ENCODE results near the gene BST1.
A peak's percentile ranks its signal among the peaks of the same experiment; 100 is the strongest.
"Not testable (repeated sequence)": the region's sequence is repeated elsewhere in the genome, so short reads cannot be mapped to it uniquely, and the experiment has no call there.

The BST1 gene

GRCh38 chr4:15711762-15712161, 8.9 kb downstream of the BST1 start:
- DNase-seq (ENCODE audit: low spot score) = no peak

DNA sequence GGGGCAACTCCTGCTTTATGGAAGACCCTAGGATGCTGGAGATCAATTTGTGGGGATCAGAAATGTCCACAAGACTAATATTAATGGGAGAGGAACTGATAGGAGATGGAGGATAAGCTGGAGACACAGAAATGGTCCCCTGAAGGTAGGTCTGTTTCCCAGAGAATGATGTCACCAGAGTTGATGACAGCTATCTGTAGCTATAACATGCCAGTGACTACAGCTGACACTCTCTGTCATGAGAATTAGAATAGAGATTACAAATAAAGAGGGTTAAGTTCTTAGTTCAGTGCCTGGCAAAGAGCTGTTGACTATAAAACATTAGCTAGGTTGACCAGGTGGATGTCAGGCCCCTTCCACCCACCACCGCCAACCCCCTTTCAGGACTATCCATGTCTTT, 9.3 kb downstream of the BST1 start:
- no peak for DNase-seq (ENCODE audit: low spot score)

DNA sequence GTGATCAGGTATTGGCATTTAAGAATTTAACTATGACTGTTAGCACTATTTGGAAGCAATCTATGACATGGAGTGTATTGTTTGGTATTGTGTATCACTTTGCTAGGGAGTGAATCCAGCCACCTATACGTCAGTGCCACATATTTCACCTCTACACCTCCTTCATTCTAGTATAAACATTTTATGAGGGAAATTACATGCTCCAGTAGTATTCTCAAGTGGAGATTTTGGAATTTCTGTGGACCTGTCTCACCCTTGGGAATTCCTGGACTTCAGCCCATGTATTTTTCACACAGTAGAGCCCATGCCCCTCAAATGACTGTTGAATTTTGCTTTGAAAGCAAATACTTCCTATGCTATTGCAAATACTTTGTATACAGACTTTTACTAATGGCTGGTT, 11.3 kb downstream of the BST1 start:
- DNase-seq (ENCODE audit: low spot score) = no peak

DNA sequence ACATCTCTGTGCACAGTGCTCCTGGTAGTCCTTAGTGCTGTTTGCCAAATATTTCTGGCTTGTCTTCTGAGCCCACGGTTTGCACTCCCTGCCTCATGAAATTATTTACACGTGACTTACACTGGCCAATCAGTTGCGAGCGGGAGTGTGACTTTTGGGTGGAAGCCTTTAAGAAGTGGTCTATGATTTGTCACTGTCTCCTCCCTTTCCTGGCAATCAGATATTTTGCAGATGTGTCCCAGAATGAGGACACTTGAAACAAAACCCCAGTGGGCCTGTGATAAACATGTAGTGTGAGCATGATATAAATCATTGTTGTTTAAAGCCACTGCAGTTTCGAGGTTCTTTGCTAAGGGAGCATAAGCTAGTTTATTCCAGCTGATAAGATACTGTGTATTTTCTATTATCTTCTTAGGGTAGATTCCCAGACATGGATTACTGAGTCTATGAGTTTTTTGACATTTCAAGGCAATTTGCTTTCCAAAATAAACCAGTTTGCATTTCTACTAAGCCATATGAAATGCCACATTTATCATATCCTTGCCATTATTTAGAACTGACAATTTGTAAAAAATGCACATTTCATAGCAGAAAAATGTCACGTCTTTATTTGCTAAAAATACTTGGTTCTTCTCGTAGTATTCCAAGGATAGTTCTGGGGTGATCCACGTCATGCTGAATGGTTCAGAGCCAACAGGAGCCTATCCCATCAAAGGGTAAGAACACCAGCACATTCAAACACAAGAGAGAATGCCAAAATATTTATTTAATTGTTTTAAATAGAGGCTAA, 12.0 kb downstream of the BST1 start:
- DNase-seq (ENCODE audit: low spot score) = no peak

- DNase-seq (ENCODE audit: low spot score) = no peak
Observed at GRCh38 chr4:15716115-15716514, 13.2 kb downstream of the BST1 start.

DNA sequence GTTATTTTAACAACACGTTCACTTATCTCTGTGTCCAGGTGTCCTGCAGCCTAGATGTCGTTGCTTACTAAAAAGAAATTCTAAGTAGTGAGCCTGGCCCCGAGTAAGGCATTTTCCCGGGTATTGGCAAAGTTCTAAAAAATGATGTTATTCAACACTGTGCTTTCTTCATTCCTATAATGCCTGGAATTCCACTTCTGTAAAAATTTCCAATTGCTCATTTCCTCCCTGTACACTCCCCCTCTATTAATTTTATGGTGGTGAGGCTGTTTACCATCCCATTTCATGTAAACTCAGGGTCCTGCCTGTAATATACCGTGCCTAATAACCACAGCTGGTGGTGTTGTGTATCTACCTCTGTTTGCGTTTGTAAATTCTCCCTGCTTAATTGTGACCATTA, 14.2 kb downstream of the BST1 start:
- no peak for DNase-seq (ENCODE audit: low spot score)

GRCh38 chr4:15717657-15718416, 15.0 kb downstream of the BST1 start:
- DNase-seq (ENCODE audit: low spot score) = no peak

DNA sequence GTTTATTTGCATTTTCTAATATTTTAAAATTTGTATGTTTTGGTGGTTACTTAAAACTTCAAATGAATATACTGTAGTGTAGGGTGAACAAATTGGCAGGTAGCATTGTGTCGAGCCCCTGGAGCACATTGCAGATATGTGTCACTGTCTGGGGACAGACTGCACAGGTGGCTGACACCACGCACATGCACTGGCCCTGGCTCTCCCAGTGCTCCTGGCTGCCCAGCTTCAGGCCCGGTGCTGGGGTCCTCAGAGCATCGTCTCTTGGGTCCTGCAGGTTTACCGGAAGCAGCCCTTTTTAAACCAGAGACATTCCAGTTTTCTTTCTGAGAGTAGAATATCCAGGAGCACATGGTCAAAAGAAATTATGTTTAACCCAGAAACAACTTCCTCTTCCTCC, 15.6 kb downstream of the BST1 start:
- DNase-seq (ENCODE audit: low spot score) = no peak

DNA sequence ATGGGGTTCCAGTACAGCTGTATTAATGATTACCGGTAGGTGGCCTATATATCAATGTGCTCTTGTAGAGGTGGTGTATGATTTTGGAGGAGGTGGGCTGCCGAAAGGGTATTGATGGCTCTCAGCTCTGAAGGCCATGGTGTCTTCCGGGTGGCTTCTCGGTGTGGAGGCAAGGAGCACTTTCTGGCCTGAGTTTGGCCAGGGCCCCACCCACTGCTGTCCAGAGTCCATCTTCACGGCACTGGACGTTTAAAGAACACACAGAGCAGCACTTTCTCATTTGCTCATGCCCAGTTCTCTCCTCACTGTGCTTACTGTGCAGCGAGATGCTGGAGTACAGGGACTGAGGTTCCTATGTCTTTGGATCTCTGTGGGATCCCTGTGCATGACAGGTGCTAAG, 16.1 kb downstream of the BST1 start:
- no peak for DNase-seq (ENCODE audit: low spot score)

GRCh38 chr4:15719506-15719905, 16.6 kb downstream of the BST1 start:
- DNase-seq (ENCODE audit: low spot score) = no peak

DNA sequence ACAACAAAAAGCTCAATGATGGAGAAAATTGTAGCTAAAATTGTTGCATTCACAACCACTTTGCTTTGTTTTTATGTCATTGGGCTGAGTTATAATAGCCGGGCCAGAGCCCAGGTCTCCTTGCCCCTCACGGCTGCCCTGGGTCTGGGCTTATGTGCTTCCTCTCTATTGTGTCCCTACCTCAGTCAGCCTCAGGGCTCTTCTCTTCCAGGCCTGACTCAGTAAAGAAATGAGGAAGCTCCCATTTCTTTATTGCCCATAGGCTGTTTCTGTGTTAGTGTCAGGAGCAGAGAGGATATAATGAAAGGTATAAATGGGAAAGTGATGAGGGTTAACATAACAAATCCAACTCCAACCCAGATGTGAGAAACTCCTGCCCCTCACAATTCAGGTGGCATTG, 18.0 kb downstream of the BST1 start:
- DNase-seq (ENCODE audit: low spot score) = no peak

DNA sequence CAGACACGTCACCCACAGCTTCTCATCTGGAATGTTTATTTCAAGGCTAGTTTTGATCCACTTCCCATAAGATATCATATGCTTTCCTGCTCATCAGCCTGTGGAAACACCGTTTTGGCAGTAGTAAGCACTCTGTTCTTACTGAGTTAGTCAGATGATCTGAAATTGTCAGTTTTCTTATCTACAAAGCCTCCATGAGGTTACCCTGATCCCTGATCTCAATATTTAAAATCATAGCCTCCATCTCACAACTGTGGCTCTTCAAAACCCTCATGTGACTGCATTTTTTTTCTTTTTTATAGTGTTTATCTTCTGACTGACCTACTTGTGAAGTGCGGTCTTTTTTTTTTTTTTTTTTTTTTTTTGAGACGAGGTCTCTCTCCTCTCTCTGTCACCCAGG, 22.7 kb downstream of the BST1 start:
- DNase-seq (ENCODE audit: low spot score) = no peak

- peak; percentile 65 for DNase-seq (ENCODE audit: low spot score)
Observed at GRCh38 chr4:15729910-15730533, 27.2 kb downstream of the BST1 start.

- not testable (repeated sequence) for DNase-seq (ENCODE audit: low spot score)
Observed at GRCh38 chr4:15733061-15733460, 30.2 kb downstream of the BST1 start.

- DNase-seq (ENCODE audit: low spot score) = no peak
Observed at GRCh38 chr4:15735536-15735935, 32.7 kb downstream of the BST1 start.

DNA sequence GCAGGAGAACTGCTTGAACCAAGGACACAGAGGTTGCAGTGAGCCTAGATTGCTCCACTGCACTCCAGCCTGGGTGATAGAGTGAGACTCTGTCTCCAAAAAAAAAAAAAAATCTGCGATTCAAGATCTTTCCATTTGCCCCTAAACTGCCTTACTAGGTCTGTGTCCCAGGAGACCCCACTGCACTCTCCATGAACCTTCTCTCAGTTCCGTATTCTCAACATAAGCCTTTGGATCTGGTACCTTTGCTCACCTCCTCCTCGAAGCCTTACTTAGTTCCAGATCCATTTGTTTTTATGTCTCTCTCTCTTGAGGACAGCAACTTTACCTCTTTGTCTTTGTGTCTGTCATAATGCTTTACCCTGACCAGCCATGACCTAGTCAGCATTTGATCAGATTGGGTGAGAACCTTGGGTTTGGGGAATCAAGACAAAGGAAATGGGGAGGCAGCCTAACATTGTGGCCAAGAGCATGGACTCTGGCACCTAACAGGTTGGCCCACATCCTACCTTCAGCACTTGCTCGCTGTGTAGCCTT, 33.7 kb downstream of the BST1 start:
- no peak for DNase-seq (ENCODE audit: low spot score)

- no peak for DNase-seq (ENCODE audit: low spot score)
Observed at GRCh38 chr4:15737255-15737654, 34.4 kb downstream of the BST1 start.

DNA sequence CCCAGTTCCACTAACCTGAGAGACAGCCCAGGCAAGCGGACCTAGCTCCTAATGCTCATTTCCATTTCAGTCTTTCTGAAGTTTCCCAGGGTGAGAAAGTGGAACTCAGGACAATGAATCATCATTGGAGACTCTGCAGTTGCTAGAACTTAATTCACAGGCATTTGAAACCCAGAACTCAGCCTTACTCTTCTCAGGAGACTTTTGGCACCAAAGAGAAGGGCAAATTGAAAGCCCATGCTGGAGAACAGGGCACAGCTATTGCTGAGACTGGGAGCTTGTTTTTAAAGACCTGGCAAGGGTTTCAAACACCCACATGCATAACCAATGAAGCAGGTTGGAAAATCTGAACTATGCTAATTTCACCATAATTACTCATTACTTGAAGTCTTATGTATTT, 36.0 kb downstream of the BST1 start:
- DNase-seq (ENCODE audit: low spot score) = no peak

DNA sequence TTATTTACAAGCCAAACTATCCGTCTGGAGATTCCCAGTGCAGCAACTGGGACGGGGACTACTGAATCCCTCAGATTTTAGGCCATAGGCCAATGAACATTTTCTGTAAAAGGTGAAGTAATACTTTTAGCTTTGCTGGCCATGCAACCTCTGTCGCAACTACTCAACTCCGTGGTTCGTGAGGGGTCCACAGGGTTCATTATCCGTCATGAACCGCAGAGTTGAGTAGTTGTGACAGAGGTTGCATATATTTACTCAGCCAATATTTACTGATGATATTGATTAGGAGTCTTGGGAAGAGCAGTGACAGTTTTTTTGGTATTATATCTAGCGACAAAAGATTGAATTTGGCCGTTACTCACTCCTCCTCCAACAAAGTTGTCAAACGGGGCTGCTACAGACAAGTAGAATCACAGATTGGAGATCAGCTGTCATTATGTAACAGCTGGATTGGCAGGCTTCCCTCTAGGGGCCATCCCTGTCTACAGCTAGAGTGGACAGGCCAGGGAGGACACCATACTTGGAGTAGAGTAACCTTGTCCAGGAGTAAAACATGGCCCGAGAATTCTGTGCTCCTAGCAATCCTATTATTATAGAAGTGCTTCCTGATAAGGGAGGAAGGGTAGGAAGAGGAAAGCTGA, 38.0 kb downstream of the BST1 start:
- DNase-seq (ENCODE audit: low spot score) = no peak

DNA sequence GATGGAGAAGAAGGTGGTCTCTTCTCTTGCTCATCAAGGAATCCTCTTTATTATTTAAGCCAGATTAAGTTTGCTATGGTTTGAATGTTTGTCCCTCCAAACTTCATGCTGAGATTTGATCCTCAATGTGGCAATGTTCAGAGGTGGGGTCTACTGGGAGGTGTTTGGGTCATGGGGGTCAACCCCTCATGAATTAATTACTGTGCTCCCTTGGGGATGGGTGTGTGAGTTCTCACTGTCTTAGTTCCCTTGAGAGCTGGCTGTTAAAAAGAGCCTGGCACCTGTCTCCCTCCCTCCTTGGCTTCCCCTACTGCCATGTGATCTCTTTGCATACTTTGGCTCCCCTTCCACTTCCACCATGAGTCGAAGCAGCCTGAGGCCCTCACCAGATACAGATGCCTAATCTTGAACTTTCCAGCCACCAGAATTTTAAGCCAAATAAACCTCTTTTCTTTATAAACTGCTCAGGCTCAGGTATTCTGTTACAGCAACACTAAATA, 39.3 kb downstream of the BST1 start:
- no peak for DNase-seq (ENCODE audit: low spot score)

GRCh38 chr4:15742637-15743036, 39.8 kb downstream of the BST1 start:
- DNase-seq (ENCODE audit: low spot score) = no peak

DNA sequence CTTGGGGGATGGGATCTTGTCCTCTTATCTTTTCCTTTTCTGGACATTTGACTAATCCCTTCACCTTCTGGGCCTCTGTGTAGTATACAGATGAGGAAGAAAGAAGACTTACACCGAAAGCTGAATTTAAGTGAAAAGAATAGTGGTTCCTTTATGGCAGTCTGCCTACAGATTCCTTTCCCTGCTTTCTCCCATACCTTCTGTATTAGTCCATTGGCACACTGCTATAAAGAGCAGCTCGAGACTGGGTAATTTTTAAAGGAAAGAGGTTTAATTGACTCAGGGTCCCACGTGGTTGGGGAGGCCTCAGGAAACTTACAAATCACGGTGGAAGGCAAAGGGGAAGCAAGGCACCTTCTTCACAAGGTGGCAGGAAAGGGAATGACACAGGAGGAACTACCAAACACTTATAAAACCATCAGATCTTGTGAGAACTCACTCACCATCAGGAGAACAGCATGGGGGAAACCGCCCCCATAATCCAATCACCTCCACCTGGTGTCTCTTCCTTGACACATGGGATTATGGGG, 41.2 kb downstream of the BST1 start:
- DNase-seq (ENCODE audit: low spot score) = no peak
